Lower leg skin (tissue), 3 donors: ENCODE data around the gene AKR7A2.

Experiments
- POLR2A ChIP-seq, 2 donors: fragments of 450-650 bp; IDR thresholded peaks; one replicate each; pipeline ENCODE4 v1.6.1; 2016 to 2017; ENCODE audit warnings: antibody characterized with exemption in 2 of 2, mild to moderate bottlenecking in 1 of 2, moderate library complexity in 1 of 2
- TF ChIP-seq, protein P1 (sequence below), 3 donors: fragments of 450-650 bp; IDR thresholded peaks; one replicate each; pipeline ENCODE4 v1.5.1; 2016; ENCODE audit warnings: antibody characterized with exemption in 3 of 3, mild to moderate bottlenecking in 3 of 3, moderate library complexity in 2 of 3

DNA sequence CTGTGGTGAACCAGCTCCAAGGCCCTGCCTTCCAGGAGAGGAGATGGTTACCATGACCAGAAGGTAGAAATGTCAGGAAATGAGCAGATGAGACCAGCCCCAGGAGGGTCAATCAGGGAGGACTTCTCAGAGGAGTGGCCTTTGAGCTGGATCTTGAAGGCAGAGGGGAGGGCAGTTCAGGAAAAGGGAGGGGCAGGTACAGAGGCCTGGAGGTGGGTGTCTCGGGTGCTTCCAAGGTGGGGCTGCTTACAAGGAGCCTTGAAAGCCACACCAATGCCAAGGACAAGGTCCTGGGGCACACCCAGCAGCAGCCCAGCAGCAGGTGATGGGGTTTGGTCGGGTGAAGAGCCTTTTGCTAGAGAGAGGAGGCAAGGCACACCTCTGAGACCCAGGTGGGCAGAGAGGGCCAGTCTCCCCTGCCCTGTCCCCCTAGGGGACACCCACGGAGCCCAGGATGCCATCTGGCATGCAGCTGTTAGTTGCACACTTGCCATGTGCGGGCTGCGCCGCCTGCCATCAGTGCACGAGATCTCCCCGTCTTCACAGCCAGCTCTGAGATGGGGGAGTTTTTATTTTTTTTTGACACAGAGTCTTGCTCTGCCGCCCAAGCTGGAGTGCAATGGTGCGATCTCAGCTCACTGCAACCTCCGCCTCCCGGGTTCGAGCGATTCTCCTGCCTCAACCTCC, 18.6 kb upstream of the AKR7A2 start:
- TF ChIP-seq, protein P1, sequence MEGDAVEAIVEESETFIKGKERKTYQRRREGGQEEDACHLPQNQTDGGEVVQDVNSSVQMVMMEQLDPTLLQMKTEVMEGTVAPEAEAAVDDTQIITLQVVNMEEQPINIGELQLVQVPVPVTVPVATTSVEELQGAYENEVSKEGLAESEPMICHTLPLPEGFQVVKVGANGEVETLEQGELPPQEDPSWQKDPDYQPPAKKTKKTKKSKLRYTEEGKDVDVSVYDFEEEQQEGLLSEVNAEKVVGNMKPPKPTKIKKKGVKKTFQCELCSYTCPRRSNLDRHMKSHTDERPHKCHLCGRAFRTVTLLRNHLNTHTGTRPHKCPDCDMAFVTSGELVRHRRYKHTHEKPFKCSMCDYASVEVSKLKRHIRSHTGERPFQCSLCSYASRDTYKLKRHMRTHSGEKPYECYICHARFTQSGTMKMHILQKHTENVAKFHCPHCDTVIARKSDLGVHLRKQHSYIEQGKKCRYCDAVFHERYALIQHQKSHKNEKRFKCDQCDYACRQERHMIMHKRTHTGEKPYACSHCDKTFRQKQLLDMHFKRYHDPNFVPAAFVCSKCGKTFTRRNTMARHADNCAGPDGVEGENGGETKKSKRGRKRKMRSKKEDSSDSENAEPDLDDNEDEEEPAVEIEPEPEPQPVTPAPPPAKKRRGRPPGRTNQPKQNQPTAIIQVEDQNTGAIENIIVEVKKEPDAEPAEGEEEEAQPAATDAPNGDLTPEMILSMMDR (IDR thresholded peaks at IDR 0.05) = no peak
- TF ChIP-seq POLR2A (IDR thresholded peaks at IDR 0.05) = no peak
